ENCODE results near the gene WFDC1. TPM values are rescaled to one million over a fixed set of nuclear protein-coding genes. Genes with fewer than 3 reads are reported as not detected.

Gene WFDC1
- total and polyA plus RNA-seq, 2 of the 4 experiments (the other 2 are of a cell fraction), result 4.7 to 6.8 TPM

DNA sequence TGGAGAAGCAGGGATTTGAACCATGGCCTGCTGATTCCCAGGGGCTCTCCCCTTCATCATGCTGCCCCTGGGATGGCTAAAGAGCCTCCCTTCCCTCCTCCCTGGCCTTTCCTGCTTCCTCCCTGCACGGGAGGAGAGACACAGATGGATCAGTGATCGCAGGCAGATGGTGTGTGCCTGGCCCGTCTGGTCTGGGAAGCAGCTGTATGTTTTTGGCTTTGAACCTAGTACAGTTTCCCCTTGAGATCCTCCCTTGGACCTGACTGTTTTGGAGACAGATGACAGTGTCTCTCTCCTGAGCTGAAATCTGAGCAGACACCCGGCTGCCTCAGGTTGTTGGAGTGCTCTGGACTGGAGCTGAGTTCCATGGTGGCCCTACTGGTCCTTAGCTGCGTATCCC lies 44.6 kb downstream of the WFDC1 start:
- no peak overlapping the region for H3K4me2 ChIP-seq (ENCODE audit: low read depth, low read length)
- no peak overlapping the region for H3K4me3 ChIP-seq (ENCODE audit: insufficient read depth, low read depth, low read length)
- no peaks in the 10 kb centered on the region for H4K20me1 ChIP-seq (ENCODE audit: insufficient read depth, low read length)
- H3K9ac ChIP-seq (ENCODE audit: low read depth, low read length), result no peak overlapping the region
- no peak overlapping the region for H3K18ac ChIP-seq (ENCODE audit: low read depth, low read length)
- in situ Hi-C loops (cut with MboI; ENCODE audit: low sequenced_read_pairs), result no loop called here
- H2AK9ac ChIP-seq (replicated peaks; ENCODE audit: low read depth, low read length, poor library complexity), result no peak overlapping the region
- 0 out of 2 replicates have a peak, but pooled peaks cover 2% of the 10 kb centered on the region for H3K9me1 ChIP-seq (ENCODE audit: insufficient read depth, low read length)
- H2BK15ac ChIP-seq (ENCODE audit: low read depth, low read length), result no peak overlapping the region
- H3K27ac ChIP-seq (ENCODE audit: insufficient read depth, low read length), result no peak overlapping the region
- no peak overlapping the region for H2AK5ac ChIP-seq (ENCODE audit: low read depth, low read length)
- no peaks in the 10 kb centered on the region for H3K36me3 ChIP-seq (ENCODE audit: control insufficient read depth, insufficient read depth, low read length)
- no peak for ATAC-seq (ENCODE audit: low read depth)
- no peaks in the 10 kb centered on the region for H3K4me1 ChIP-seq (ENCODE audit: control insufficient read depth, insufficient read depth, low read length)
- intact Hi-C loops (cut with micrococcal nuclease), result no loop called here
- no peak overlapping the region for H3K56ac ChIP-seq (ENCODE audit: extremely low read depth, insufficient read depth, low read length)
- no TSS peak for BruUV-seq (replicated peaks)
- no peak overlapping the region for H3K14ac ChIP-seq (replicated peaks; ENCODE audit: low read depth, low read length)
- H2AFZ ChIP-seq (replicated peaks; ENCODE audit: low read length, poor library complexity), result no peak overlapping the region
- peaks cover 27% of the 10 kb centered on the region for H3K27me3 ChIP-seq (ENCODE audit: control insufficient read depth, insufficient read depth, low read length)
- no peak overlapping the region for H2BK5ac ChIP-seq (ENCODE audit: low read depth, low read length, poor library complexity, severe bottlenecking)
- no peak for DNase-seq
- ChIA-PET CTCF (no interaction called here), POLR2A (ENCODE audit: unreplicated experiment) (interaction anchor here (0.5 kb wide), 1 partner anchor 16 kb away, joined by 5 read pairs; no protein-coding TSS in a partner anchor)
- TF ChIP-seq FOS (IDR thresholded peaks at IDR 0.05; ENCODE audit: low read depth, low read length), result no peak
- no peak for TF ChIP-seq POLR2A (IDR thresholded peaks at IDR 0.05; ENCODE audit: low read depth, low read length)
- no peak for TF ChIP-seq RAD21 (IDR thresholded peaks at IDR 0.05; ENCODE audit: low read length)
- no peak for TF ChIP-seq BHLHE40 (IDR thresholded peaks at IDR 0.05; ENCODE audit: low read depth, low read length)
- TF ChIP-seq RCOR1 (IDR thresholded peaks at IDR 0.05; ENCODE audit: insufficient replicate concordance, low read length), result no peak
- TF ChIP-seq MXI1 (IDR thresholded peaks at IDR 0.05; ENCODE audit: borderline replicate concordance, low read depth, low read length), result no peak
- TF ChIP-seq, protein P1, sequence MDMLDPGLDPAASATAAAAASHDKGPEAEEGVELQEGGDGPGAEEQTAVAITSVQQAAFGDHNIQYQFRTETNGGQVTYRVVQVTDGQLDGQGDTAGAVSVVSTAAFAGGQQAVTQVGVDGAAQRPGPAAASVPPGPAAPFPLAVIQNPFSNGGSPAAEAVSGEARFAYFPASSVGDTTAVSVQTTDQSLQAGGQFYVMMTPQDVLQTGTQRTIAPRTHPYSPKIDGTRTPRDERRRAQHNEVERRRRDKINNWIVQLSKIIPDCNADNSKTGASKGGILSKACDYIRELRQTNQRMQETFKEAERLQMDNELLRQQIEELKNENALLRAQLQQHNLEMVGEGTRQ (IDR thresholded peaks at IDR 0.05; ENCODE audit: low read depth, low read length), result no peak
- TF ChIP-seq SMC3 (IDR thresholded peaks at IDR 0.05; ENCODE audit: low read depth, low read length), result no peak
- TF ChIP-seq MAFK (IDR thresholded peaks at IDR 0.05; ENCODE audit: low read depth, low read length), result no peak
- TF ChIP-seq NFE2L2 (IDR thresholded peaks at IDR 0.05; ENCODE audit: low read depth, low read length), result no peak
- TF ChIP-seq RFX5 (IDR thresholded peaks at IDR 0.05; ENCODE audit: low read depth, low read length), result no peak
- TF ChIP-seq, protein P2, sequence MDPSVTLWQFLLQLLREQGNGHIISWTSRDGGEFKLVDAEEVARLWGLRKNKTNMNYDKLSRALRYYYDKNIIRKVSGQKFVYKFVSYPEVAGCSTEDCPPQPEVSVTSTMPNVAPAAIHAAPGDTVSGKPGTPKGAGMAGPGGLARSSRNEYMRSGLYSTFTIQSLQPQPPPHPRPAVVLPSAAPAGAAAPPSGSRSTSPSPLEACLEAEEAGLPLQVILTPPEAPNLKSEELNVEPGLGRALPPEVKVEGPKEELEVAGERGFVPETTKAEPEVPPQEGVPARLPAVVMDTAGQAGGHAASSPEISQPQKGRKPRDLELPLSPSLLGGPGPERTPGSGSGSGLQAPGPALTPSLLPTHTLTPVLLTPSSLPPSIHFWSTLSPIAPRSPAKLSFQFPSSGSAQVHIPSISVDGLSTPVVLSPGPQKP (IDR thresholded peaks at IDR 0.05; ENCODE audit: borderline replicate concordance, low read depth, low read length), result no peak
- no peak for TF ChIP-seq CEBPB (IDR thresholded peaks at IDR 0.05; ENCODE audit: low read depth, low read length)
- no peak for TF ChIP-seq CHD1 (IDR thresholded peaks at IDR 0.05; ENCODE audit: low read depth, low read length)
- TF ChIP-seq, protein P3, sequence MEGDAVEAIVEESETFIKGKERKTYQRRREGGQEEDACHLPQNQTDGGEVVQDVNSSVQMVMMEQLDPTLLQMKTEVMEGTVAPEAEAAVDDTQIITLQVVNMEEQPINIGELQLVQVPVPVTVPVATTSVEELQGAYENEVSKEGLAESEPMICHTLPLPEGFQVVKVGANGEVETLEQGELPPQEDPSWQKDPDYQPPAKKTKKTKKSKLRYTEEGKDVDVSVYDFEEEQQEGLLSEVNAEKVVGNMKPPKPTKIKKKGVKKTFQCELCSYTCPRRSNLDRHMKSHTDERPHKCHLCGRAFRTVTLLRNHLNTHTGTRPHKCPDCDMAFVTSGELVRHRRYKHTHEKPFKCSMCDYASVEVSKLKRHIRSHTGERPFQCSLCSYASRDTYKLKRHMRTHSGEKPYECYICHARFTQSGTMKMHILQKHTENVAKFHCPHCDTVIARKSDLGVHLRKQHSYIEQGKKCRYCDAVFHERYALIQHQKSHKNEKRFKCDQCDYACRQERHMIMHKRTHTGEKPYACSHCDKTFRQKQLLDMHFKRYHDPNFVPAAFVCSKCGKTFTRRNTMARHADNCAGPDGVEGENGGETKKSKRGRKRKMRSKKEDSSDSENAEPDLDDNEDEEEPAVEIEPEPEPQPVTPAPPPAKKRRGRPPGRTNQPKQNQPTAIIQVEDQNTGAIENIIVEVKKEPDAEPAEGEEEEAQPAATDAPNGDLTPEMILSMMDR (conservative IDR thresholded peaks at IDR 0.05; ENCODE audit: low read depth, low read length), result no peak
- no peak for TF ChIP-seq MAZ (IDR thresholded peaks at IDR 0.05; ENCODE audit: borderline replicate concordance, low read depth, low read length)
- WGBS, 2 experiments (ENCODE audit: extremely low coverage in 2 of 2, insufficient read length in 1 of 2), result 57% methylated on average over 2 of the region's 5 CpGs; no CpG with 5 or more reads in 1 of the 2 experiments
- H2BK20ac ChIP-seq (ENCODE audit: low read depth, low read length), result no peak overlapping the region
- H4K8ac ChIP-seq (ENCODE audit: low read depth in 2 of 2, low read length in 2 of 2), result no peak overlapping the region
- H4K5ac ChIP-seq (ENCODE audit: low read depth, low read length), result no peak overlapping the region
- no peak overlapping the region for H3K23ac ChIP-seq (ENCODE audit: low read depth, low read length)
- H3K79me1 ChIP-seq (ENCODE audit: low read depth in 1 of 2, low read length in 2 of 2), result no peaks in the 10 kb centered on the region
- no peak overlapping the region for H2BK120ac ChIP-seq (ENCODE audit: low read depth, low read length)
- no peak overlapping the region for H4K91ac ChIP-seq (ENCODE audit: insufficient read depth, low read depth, low read length)
- no peak overlapping the region for H3K4ac ChIP-seq (ENCODE audit: low read depth, low read length)
- dilution Hi-C loops (cut with HindIII; ENCODE audit: low sequenced_read_pairs, unreplicated experiment), result no loop called here
- H3K9me3 ChIP-seq (ENCODE audit: control insufficient read depth, insufficient read depth, low read length), result peaks cover 3% of the 10 kb centered on the region

All from IMR-90 (cell line).